HG03460 (cell line): ENCODE data around the gene SLC6A13.

ENCODE experiments used
- ATAC-seq: cut with Tn5 transposase; IDR thresholded peaks from one replicate; pipeline ENCODE4 v1.9.1; 2021; ENCODE audit not compliant: unreplicated experiment

SLC6A13 gene

GRCh38 chr12:234891-235415 lies 27.7 kb downstream of the SLC6A13 start:
- no peak for ATAC-seq

- no peak for ATAC-seq
Measured at GRCh38 chr12:234019-234418, 28.6 kb downstream of the SLC6A13 start.

- no peak for ATAC-seq
Measured at GRCh38 chr12:233615-233968, 29.0 kb downstream of the SLC6A13 start.

GRCh38 chr12:232731-233614 lies 29.7 kb downstream of the SLC6A13 start:
- ATAC-seq = no peak

- no peak for ATAC-seq
Measured at GRCh38 chr12:230925-231671, 31.5 kb downstream of the SLC6A13 start.

GRCh38 chr12:229441-230191 lies 33.0 kb downstream of the SLC6A13 start:
- no peak for ATAC-seq

GRCh38 chr12:228846-229200 lies 33.8 kb downstream of the SLC6A13 start:
- no peak for ATAC-seq

- ATAC-seq = no peak
Measured at GRCh38 chr12:227923-228845, 34.5 kb downstream of the SLC6A13 start.

GRCh38 chr12:227286-227915 lies 35.2 kb downstream of the SLC6A13 start:
- ATAC-seq = no peak

GRCh38 chr12:226401-226800 lies 36.2 kb downstream of the SLC6A13 start:
- no peak for ATAC-seq

- no peak for ATAC-seq
Measured at GRCh38 chr12:225012-225411, 37.6 kb downstream of the SLC6A13 start.

GRCh38 chr12:224330-224729 lies 38.3 kb downstream of the SLC6A13 start:
- no peak for ATAC-seq

GRCh38 chr12:223841-224240 lies 38.8 kb downstream of the SLC6A13 start:
- no peak for ATAC-seq

GRCh38 chr12:221736-222135 lies 40.9 kb downstream of the SLC6A13 start:
- no peak for ATAC-seq

- ATAC-seq = no peak
Measured at GRCh38 chr12:220946-221550, 41.6 kb downstream of the SLC6A13 start.

GRCh38 chr12:220491-220890 lies 42.1 kb downstream of the SLC6A13 start:
- ATAC-seq = no peak

GRCh38 chr12:219891-220352 lies 42.7 kb downstream of the SLC6A13 start:
- ATAC-seq = no peak

GRCh38 chr12:218728-219590 lies 43.7 kb downstream of the SLC6A13 start:
- ATAC-seq = no peak
